HG02798 (cell line): ENCODE data around the gene PARM1.

ENCODE experiments used
- ATAC-seq: cut with Tn5 transposase; IDR thresholded peaks from one replicate; pipeline ENCODE4 v1.9.1; 2021; ENCODE audit warnings: mild to moderate bottlenecking; ENCODE audit not compliant: unreplicated experiment, poor library complexity

Gene PARM1

DNA sequence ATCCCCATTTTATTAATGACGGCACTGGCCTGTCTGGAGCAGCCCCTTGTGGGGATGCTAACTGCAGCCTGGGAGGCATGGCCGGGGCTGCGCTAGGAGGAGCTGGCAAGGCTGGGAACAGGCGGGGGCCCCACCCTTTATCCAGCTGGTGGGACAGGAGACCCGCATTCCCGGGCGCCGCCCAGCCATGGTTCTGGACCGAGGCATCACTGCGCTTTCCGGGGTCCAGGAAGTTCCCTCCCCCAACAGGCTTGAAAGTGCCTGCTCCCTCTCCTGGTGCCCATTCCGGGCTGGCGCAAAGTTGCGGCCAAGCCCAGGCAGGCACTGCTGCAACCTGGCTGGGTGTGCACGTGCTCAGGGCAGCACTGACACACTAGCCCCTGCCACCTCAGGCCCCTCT, 124.5 kb downstream of the PARM1 start:
- ATAC-seq = no peak

DNA sequence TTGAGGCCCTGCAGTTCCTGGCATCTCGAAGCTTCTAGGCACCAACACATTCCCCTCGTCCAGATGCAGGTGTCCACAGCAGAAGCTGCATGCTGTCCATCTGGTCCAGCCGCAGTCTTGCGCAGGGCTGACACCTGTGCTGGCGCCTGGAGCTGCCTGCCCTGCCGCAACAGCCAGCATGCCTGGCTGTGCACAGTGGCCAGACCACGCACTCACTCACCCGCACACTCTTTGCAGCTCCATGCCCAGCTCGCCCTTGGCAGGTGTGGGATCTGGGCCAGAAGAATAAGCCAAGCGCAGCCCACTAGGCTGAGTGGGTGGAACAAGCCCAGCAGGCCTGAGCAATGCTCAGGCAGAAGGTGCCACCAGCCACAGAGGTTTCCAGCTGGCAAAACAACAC, 125.6 kb downstream of the PARM1 start:
- ATAC-seq = no peak

DNA sequence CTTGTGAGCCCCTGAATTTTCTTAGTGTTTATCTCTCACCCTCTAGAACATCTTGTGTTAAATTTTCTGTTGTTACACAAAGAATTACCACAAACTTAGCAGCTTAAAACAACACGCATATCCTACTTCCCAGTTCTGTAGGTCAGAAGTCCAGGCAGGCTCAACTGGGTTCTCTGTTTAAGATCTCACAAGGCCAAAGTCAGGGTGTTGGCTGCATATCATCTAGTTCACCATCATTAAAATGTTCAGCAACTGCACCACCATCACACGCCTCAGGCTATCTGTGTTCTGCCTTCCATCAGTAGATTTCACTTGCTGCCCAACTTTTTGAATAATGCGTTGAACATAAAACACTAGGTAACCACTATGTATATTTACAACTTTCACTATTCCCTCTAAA, 130.5 kb downstream of the PARM1 start:
- ATAC-seq = no peak

DNA sequence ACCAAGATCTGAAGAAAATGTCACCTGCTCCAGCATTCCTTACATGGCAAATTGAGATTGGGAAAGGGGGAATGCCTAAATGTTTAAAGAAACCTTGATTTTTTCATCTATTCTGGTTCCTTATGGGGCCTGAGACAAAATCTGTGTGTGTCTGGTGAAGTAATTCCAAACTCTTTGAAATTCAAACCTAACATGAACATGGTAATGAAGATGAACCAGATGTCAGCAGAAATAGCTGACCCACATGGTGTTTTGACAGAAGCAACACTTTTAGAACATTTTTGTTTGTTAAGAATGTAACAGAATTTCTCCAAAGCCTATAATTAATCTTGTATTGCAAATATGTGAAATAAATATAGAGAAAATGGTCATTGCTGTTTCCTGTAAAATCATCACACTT, 133.0 kb downstream of the PARM1 start:
- ATAC-seq = no peak

DNA sequence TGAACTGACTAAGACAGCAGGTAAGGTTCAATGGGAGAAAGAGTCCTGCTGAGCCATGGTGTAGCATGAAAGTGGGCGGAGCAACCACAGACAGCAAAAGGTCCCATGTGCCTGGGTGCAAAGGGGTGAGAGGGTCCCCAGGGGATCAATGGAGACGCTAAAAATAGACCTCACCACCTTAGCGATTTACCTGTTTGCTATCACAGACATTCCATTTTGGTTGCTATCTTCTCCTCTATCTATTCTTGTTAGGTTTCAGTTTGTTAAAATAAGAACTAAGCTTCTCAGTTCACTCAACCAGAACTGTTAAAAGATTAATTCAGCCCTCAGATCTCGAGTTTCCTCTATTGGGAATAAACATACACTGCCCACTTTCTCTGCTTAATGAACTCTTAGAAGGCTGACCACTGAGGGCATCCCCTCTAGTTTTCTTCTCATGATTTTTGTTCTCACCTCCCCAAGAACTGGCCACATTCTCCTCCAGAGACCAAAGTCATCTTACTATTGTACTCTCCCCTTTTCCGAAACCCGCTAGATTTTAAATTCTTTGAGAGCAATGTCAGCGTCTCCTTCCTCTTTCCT, 136.7 kb downstream of the PARM1 start:
- ATAC-seq = peak; percentile 73

DNA sequence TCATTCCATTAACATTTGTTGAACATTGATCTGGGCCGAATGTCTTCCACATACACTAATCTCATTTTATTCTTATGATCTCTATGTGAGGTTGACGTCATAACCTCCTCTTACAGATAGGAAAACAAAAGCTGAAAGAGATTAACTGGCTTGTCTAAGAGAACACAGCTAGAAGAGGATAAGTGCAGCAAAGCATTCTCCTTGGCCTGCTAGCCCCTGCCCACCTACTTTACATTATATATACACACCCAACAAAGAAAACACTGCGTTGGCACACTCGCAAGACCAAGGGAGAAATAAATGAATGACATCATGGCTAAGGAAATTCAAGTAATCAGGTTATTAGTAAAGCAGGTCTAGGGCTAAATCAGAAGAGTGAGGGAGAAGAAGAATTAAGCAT, 138.4 kb downstream of the PARM1 start:
- ATAC-seq = no peak

DNA sequence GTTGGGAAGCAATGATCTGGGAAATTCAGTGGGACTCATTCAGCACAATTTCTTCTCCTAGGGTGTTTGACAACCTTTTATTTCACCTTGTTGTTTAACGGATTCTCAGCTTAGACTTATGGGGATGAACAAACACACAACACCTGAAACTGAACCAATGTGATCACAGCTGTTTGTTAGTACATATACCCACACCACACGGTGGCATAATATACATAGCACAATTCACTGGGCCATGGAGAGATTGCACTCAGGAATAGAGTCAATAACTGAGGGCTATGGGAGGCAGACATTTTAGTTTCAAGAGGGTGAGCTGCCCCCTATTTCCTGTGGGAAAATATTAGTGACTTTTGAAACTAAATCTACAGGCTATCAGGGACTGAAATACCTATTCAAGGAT, 148.0 kb downstream of the PARM1 start:
- no peak for ATAC-seq

DNA sequence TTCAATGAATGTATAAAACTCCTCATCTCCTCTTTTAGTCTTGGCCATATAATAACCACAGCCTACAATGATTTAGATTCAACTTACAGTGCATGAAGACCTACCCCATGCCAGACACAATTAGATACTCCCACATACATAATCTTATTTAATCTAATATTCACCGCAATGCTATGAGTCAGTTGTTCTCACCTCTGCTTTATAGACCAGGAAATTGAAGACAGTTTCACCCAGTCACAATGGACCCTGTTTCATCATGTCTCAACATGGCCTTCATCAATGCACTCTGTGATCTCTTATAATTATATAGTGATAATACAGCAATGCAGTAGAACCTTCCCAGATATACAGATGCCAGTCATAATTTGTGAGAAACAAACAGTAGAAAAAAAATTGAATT, 148.6 kb downstream of the PARM1 start:
- no peak for ATAC-seq

DNA sequence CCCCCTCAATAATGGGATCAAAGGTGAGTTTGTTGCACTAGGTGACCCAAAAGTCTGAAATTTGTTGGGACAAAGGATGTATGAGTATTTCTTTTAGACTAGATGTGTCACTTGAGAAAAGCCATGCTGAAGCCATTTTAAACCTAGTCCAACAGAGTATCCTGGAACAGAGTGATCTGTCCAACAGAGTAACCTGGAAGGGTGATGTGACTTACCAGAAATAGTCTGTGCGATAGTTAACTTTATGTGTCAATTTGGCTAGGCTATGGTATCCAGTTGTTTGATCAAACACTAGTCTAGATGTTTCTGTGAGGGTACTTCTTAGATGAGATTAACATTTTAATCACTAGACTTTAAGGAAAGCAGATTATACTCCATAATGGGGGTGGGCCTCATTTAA, 154.5 kb downstream of the PARM1 start:
- ATAC-seq = no peak

DNA sequence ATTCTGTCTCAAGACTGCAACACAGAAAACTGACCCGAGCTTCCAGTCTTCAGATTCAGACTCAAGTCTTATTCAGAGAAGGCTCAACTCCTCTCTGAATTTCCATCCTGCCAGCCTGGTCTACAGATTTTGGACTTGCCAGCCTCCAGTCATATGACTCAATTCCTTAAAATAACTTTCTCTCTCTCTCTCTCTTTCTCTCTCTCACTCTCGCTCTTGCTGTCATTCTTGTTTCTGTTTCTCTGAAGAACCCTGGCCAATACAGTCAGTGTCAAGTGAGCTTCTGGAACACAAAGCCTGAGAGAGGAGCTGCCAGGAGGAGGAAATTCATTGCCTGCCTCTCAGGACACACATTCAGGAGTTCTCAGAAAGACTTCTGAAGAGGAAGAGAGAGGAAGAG, 154.9 kb downstream of the PARM1 start:
- ATAC-seq = peak; percentile 71

DNA sequence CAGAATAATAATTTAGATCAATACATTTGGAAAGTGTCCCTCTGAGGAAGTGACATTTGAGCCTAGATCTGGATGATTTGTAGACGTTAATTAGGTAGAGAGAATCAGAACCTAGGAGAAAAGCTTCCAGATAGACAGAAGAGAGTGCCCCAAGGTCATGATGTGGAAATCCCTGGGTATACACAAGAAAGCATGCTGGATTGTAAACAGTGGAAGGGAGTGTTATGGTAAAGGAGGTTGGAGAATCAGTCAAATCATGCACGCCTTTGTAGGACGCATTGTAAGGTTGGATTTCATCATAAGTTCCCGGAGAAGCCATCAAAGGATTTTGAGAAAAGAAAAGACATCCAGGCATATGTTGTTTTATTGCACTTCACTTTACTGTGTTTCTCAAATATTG, 156.3 kb downstream of the PARM1 start:
- no peak for ATAC-seq

DNA sequence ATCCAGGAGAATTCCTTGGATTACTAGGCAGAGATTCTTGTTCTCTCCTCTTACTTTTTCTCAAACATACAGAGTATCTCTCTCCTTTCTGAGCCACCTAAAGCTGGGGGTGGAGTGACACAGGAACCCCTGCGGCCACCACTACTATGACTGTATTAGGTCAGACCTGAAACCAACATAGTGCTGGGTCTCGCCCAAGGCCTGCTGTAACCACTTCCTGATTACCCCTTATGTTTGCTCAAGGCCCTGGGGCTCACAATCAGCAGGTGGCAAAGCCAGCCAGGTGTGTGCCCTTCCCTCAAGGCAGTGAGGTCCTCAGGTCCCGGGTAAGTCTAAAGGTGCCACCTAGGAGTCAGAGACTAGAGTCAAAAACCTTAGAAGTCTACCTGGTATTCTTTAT, 166.4 kb downstream of the PARM1 start:
- peak; percentile 73 for ATAC-seq
